GM23338 (cell line): ENCODE data around the gene ZBTB7C.

Source experiments
- EZH2 ChIP-seq: fragments of 200-600 bp; sonication (generic); IDR thresholded peaks from one replicate; pipeline ENCODE4 v1.8.0; 2017; ENCODE audit warnings: antibody characterized with exemption, mild to moderate bottlenecking, low read depth; ENCODE audit not compliant: unreplicated experiment
- EZH2phosphoT487 ChIP-seq: fragments of 200-600 bp; sonication (generic); IDR thresholded peaks from one replicate; pipeline ENCODE4 v1.8.1; 2018; ENCODE audit warnings: antibody characterized with exemption; ENCODE audit not compliant: unreplicated experiment
- POLR2AphosphoS5 ChIP-seq: IDR thresholded peaks from 2 replicates; pipeline ENCODE4 v1.6.1; 2016; ENCODE audit warnings: antibody characterized with exemption, low read depth
- TF ChIP-seq, protein P1 (sequence below), 2 experiments: fragments of 200-600 bp in 1 of 2; sonication (generic) in 1 of 2; conservative IDR thresholded peaks; 2 replicates each; pipeline versions ENCODE4 v1.5.1 to v1.6.1; 2016 to 2017; ENCODE audit warnings: antibody characterized with exemption in 2 of 2, low read depth in 2 of 2, mild to moderate bottlenecking in 2 of 2, moderate library complexity in 1 of 2
- TF ChIP-seq, protein P2 (sequence below): IDR thresholded peaks from one replicate; pipeline ENCODE4 v1.6.1; 2018; ENCODE audit warnings: antibody characterized with exemption; ENCODE audit not compliant: unreplicated experiment

DNA sequence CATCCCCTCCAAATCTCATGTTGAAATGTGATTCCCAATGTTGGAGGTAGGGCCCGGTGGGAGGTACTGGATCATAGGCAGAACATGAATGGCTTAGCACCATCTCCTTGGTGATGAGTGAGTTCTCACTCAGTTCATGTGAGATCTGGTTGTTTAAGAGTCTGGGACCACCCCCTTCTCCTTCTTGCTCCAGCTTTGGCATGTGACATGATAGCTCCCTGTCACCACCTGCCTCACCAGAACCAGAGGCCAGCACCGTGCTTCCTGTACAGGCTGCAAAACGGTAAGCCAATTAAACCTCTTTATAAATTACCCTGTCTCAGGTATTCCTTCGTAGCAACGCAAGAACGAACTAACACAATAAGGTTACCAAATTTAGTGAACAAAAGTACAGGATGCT lies 95.4 kb downstream of the ZBTB7C start:
- TF ChIP-seq EZH2 (no peak), EZH2phosphoT487 (no peak), POLR2AphosphoS5 (no peak)
- TF ChIP-seq, protein P1, sequence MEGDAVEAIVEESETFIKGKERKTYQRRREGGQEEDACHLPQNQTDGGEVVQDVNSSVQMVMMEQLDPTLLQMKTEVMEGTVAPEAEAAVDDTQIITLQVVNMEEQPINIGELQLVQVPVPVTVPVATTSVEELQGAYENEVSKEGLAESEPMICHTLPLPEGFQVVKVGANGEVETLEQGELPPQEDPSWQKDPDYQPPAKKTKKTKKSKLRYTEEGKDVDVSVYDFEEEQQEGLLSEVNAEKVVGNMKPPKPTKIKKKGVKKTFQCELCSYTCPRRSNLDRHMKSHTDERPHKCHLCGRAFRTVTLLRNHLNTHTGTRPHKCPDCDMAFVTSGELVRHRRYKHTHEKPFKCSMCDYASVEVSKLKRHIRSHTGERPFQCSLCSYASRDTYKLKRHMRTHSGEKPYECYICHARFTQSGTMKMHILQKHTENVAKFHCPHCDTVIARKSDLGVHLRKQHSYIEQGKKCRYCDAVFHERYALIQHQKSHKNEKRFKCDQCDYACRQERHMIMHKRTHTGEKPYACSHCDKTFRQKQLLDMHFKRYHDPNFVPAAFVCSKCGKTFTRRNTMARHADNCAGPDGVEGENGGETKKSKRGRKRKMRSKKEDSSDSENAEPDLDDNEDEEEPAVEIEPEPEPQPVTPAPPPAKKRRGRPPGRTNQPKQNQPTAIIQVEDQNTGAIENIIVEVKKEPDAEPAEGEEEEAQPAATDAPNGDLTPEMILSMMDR (conservative IDR thresholded peaks at IDR 0.05; ENCODE audit: low read depth in 2 of 2): no peak
- TF ChIP-seq, protein P2, sequence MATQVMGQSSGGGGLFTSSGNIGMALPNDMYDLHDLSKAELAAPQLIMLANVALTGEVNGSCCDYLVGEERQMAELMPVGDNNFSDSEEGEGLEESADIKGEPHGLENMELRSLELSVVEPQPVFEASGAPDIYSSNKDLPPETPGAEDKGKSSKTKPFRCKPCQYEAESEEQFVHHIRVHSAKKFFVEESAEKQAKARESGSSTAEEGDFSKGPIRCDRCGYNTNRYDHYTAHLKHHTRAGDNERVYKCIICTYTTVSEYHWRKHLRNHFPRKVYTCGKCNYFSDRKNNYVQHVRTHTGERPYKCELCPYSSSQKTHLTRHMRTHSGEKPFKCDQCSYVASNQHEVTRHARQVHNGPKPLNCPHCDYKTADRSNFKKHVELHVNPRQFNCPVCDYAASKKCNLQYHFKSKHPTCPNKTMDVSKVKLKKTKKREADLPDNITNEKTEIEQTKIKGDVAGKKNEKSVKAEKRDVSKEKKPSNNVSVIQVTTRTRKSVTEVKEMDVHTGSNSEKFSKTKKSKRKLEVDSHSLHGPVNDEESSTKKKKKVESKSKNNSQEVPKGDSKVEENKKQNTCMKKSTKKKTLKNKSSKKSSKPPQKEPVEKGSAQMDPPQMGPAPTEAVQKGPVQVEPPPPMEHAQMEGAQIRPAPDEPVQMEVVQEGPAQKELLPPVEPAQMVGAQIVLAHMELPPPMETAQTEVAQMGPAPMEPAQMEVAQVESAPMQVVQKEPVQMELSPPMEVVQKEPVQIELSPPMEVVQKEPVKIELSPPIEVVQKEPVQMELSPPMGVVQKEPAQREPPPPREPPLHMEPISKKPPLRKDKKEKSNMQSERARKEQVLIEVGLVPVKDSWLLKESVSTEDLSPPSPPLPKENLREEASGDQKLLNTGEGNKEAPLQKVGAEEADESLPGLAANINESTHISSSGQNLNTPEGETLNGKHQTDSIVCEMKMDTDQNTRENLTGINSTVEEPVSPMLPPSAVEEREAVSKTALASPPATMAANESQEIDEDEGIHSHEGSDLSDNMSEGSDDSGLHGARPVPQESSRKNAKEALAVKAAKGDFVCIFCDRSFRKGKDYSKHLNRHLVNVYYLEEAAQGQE: no peak
